ENCODE measurements around the gene CCDC172. TPM values are rescaled to one million over a fixed set of nuclear protein-coding genes. Genes with fewer than 3 reads are reported as not detected.

Gene CCDC172
- total RNA-seq, 1 donor from 2014 or later: not detected

GRCh38 chr10:116421815-116422214 lies 97.6 kb downstream of the CCDC172 start:
- H3K4me1 ChIP-seq (ENCODE audit: control insufficient read depth in 3 of 3, insufficient read depth in 3 of 3, low read length in 3 of 3): no peaks in the 10 kb centered on the region
- H3K9me3 ChIP-seq (ENCODE audit: control insufficient read depth in 3 of 3, low read length in 3 of 3): no peaks in the 10 kb centered on the region
- no peaks in the 10 kb centered on the region for H3K36me3 ChIP-seq (ENCODE audit: control insufficient read depth in 3 of 3, insufficient read depth in 3 of 3, low read length in 3 of 3)
- no peak overlapping the region for H3K9ac ChIP-seq (ENCODE audit: low read depth in 1 of 3, low read length in 3 of 3)
- H3K4me3 ChIP-seq (ENCODE audit: low read length in 3 of 3): no peak overlapping the region
- no peaks in the 10 kb centered on the region for H3K27me3 ChIP-seq (ENCODE audit: control insufficient read depth in 3 of 3, insufficient read depth in 3 of 3, low read length in 3 of 3)
- no peak overlapping the region for H3K27ac ChIP-seq (ENCODE audit: low read depth, low read length)

GRCh38 chr10:116427671-116428070 lies 103.4 kb downstream of the CCDC172 start, which contains the start of gene PNLIPRP3:
Gene PNLIPRP3, plus strand, starts transcription at chr10:116427847. Its CDS starts 166 bp downstream, at chr10:116428013.
- Histone ChIP-seq H3K4me1 (ENCODE audit: control insufficient read depth in 3 of 3, insufficient read depth in 3 of 3, low read length in 3 of 3) (no peaks in the 10 kb centered on the region), H3K27me3 (ENCODE audit: control insufficient read depth in 3 of 3, insufficient read depth in 3 of 3, low read length in 3 of 3) (no peaks in the 10 kb centered on the region), H3K4me3 (ENCODE audit: low read length in 3 of 3) (no peak within 1 kb of the TSS), H3K36me3 (ENCODE audit: control insufficient read depth in 3 of 3, insufficient read depth in 3 of 3, low read length in 3 of 3) (no peaks in the 10 kb centered on the region), H3K9ac (ENCODE audit: low read depth in 1 of 3, low read length in 3 of 3) (no peak within 1 kb of the TSS), H3K9me3 (ENCODE audit: control insufficient read depth in 3 of 3, low read length in 3 of 3) (no peaks in the 10 kb centered on the region), H3K27ac (ENCODE audit: low read depth, low read length) (no peak within 1 kb of the TSS)

- no peaks in the 10 kb centered on the region for H3K27me3 ChIP-seq (ENCODE audit: control insufficient read depth in 3 of 3, insufficient read depth in 3 of 3, low read length in 3 of 3)
- no peaks in the 10 kb centered on the region for H3K36me3 ChIP-seq (ENCODE audit: control insufficient read depth in 3 of 3, insufficient read depth in 3 of 3, low read length in 3 of 3)
- no peak overlapping the region for H3K9ac ChIP-seq (ENCODE audit: low read depth in 1 of 3, low read length in 3 of 3)
- no peak overlapping the region for H3K4me3 ChIP-seq (ENCODE audit: low read length in 3 of 3)
- H3K27ac ChIP-seq (ENCODE audit: low read depth, low read length): no peak overlapping the region
- no peaks in the 10 kb centered on the region for H3K9me3 ChIP-seq (ENCODE audit: control insufficient read depth in 3 of 3, low read length in 3 of 3)
- no peaks in the 10 kb centered on the region for H3K4me1 ChIP-seq (ENCODE audit: control insufficient read depth in 3 of 3, insufficient read depth in 3 of 3, low read length in 3 of 3)
Observed at GRCh38 chr10:116429288-116429977, 105.2 kb downstream of the CCDC172 start.

Small RNAs within 50 kb of the gene (small RNA-seq; reads per million reads assigned to genes)
- gene SNRPGP6: not detected

Other genes starting within 250 kb of the CCDC172 start
- gene GFRA1, start 51.2 kb upstream of the CCDC172 start, total RNA-seq: 24.0 TPM
- under 0.01 TPM for gene PNLIPRP3, start 103.4 kb downstream of the CCDC172 start, total RNA-seq
- 1.0 TPM for gene PNLIP, start 221.5 kb downstream of the CCDC172 start, total RNA-seq

Data from skeletal muscle tissue (tissue), 5 donors.